G401.6 (cell line): ENCODE results near the gene ODAD2.
"Not testable (repeated sequence)": the region's sequence is repeated elsewhere in the genome, so short reads cannot be mapped to it uniquely, and the experiment has no call there.

Experiments
- FAIRE-seq: peaks from 2 replicates; lab custom pipeline; 2012; peaks lifted over from hg19 to GRCh38; lab: Jason Lieb, UNC

The ODAD2 gene

DNA sequence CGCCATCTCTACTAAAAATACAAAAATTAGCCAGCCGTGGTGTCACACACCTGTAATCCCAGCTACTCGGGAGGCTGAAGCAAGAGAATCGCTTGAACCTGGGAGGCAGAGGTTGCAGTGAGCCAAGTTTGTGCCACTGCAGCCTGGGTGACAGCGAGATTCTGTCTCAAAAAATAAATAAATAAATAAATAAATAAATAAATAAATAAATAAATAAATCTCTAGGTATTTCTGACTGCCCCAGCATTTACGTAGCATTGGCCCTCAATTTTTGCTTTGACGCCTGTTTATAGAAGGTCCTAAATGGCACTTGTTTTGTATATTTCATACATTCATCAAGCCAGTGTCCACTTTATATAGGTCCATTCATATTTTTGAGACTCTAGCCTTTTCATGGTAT is 28.9 kb downstream of the ODAD2 start:
- FAIRE-seq = not testable (repeated sequence)

GRCh38 chr10:27959093-27959715 is 39.7 kb downstream of the ODAD2 start:
- FAIRE-seq = no peak

DNA sequence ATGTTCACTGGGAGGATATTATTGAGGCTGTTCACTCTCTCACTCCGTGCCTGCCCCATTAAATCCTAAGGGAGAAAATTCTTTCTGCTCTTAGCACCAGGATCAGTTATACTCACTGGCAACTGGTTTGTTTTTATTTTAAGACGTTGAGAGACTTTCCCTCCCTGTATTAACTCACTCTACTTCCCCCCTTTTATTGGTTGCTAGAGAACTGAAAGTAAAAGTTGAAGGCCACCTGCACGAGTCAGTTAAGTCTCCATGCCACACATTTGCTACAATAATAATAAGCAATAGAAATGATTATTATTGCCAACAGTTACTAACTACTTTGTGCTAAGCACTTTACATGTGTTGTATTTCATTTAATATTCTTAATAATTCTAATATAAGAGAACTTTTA is 40.5 kb downstream of the ODAD2 start:
- FAIRE-seq = not testable (repeated sequence)

DNA sequence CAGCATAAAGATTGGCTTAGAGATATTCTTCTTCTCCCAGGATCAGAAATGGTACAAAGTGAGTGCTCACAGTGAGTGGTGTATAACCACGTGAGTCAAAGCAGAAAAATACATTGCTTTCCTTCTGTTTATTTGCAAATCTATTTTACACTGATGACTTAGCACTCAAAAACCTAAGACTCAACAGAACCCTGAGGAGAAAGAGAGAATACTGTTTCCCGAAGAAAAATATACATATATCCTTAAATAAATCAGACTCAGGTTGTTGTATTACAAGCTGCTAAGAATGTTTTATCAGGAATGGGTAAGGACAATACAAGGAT is 48.7 kb downstream of the ODAD2 start:
- FAIRE-seq = no peak

GRCh38 chr10:27949528-27950241 is 49.2 kb downstream of the ODAD2 start:
- no peak for FAIRE-seq

DNA sequence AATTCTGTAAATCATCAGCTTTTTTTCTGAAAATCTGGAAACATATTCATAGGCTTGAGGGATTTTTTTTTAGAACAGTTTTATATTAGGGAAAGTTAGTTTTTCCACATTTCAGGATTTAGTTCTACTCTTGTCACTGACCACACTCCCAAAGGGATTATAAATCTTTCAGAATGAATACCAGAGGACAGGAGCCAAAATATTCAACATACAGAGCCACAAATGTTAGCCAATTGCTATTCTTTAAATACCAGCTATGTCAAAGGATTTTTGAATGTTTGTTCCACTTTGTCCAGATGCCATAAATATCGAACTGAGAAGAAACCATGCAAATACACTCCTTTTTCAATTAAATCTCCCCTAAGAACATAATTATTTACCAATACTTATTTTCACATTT is 50.7 kb downstream of the ODAD2 start:
- no peak for FAIRE-seq

DNA sequence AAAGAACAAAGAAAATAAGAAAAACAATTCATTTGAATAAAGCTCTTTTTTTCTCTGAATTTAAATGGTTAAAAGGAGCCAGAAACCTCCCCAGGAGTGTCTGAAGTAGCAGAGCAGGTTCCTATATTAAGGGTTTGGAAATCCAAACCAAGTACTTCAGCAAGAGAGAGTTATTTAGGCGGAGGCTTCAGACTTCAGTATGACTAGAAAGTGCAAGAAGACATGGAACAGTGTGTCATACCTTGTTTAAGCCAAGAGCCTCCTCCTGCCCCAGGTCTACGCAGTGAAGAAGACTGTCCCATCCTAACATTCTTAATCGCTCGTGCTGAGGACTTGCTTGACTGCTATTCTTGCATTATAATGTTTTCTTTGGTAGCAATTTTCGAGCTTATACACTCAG is 51.3 kb downstream of the ODAD2 start:
- FAIRE-seq = no peak

GRCh38 chr10:27944005-27944404 is 54.9 kb downstream of the ODAD2 start:
- no peak for FAIRE-seq

GRCh38 chr10:27914888-27915287 is 84.0 kb downstream of the ODAD2 start:
- no peak for FAIRE-seq

GRCh38 chr10:27912231-27912630 is 86.6 kb downstream of the ODAD2 start:
- FAIRE-seq = no peak

- FAIRE-seq = no peak
Measured at GRCh38 chr10:27911539-27911938, 87.3 kb downstream of the ODAD2 start.

GRCh38 chr10:27911011-27911410 is 87.9 kb downstream of the ODAD2 start:
- FAIRE-seq = no peak

DNA sequence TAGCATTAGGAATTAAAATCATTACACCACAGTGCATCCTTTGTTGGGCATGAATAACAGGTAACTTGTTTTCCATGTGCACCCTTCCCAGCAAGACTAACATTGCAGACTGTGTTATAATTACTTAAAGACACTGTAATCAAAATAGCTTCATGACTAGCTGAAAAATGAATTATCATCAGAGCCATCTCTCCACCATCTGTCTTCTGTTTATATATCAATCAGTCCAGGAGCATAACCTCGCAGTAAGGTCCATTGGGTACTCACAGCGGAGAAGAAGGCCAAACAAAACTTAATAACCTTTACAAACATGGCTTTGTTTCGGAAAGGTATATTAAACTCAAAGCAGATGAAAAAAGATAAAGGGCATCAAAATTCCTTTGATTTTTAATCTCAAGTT is 90.6 kb downstream of the ODAD2 start:
- FAIRE-seq = no peak

GRCh38 chr10:27899485-27899884 is 99.4 kb downstream of the ODAD2 start:
- FAIRE-seq = not testable (repeated sequence)

DNA sequence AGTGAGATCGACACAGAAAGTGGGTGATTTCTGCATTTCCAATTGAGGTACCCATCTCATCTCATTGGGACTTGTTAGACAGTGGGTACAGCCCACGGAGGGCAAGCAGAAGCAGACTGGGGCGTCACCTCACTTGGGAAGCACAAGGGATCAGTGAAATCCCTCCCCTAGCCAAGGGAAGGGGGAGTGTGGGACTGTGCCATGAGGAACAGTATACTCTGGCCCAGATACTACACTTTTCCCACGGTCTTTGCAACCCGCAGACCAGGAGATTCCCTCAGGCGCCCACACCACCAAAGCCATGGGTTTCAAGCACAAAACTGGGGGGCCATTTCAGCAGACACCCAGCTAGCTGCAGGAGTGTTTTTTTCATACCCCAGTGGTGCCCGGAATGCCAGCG is 99.8 kb downstream of the ODAD2 start:
- FAIRE-seq = no peak

DNA sequence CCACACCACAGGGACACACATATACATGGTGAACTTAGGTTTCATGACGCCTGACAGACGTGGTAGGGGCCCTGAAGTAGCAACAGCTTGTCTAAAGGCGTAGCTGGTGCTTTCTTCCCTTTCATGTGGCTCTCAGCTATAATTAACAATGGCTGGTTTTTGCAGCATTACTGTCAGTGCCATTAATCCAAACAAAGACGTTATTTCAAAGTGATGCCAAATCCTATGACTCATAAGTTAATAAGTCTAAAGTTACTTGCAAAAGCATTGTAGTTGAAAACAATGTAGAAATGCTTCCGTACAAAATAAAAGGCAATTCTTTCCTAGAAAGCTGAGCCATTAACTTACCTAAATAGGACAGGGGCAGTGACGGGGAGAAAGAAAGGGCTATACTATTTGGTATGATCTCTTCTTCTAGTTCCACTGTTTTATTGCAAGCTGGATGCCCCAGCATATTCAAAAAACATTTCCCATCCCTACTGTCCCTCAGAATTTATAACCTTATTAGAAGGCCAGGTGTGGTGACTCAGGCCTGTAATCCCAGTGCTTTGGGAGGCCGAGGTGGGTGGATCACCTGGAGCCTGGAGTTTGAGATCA is 105.4 kb downstream of the ODAD2 start:
- no peak for FAIRE-seq

DNA sequence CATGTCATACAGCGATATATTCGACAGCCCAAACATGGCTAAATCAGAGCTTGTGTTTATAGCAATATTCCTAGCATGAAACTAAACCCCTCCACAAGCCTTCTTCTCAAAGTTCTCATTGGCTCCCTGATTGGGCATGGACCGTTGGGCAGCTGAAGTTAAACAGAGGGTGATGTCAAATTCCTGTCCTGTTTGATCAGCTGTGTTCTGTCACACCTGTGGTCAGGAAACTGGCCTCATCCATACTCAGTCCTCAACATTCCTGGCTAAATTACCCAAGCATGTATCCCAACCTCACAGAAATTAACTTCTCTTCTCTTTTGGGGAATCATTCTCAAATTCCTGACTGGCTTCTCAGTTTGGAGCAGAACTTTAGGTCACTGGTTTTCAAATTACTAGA is 107.9 kb downstream of the ODAD2 start:
- FAIRE-seq = no peak

- no peak for FAIRE-seq
Measured at GRCh38 chr10:27889518-27889917, 109.4 kb downstream of the ODAD2 start.

DNA sequence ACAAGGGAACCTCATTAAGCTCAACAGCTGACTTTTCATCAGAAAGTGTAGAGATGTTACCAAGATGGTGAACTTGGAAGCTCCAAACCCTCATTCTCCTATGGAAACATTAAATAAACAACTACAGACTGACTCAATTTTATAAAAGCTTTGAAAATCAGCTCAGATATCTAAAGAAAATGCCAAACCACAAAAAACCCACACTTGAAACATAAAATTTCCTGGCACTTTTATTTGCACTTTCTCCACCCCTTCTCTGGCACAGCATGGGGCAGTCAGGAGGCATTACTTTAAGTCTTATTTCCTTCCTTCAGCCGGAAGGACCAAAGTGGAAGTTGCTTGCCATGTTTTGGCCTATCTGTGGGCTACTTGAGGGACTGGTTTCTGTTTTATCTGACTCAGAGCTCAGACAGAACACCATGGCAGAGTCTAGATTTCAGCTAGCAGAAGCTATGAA is 114.7 kb downstream of the ODAD2 start:
- FAIRE-seq = no peak

- FAIRE-seq = no peak
Measured at GRCh38 chr10:27878281-27878680, 120.6 kb downstream of the ODAD2 start.

DNA sequence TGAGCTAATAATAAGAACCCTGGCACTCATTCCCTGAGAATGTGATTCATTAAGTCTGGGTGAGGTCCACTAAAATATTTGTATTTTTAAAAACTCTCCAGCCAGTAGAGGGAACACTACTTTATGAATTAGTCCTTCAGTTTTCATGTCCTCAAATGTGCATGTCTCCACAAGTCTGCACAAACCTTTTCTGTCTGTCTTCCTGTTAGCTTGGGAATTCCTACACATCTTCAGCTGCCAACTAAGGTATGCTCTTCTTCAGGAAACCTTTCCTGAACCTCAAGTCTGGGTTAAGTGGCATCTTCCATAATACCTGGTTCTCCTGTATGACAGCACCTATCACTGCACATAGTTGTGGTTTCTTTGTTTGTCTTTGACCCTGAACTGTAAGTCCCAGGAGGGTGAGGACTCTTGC is 133.7 kb downstream of the ODAD2 start:
- no peak for FAIRE-seq

- no peak for FAIRE-seq
Measured at GRCh38 chr10:27861781-27862180, 137.1 kb downstream of the ODAD2 start.

DNA sequence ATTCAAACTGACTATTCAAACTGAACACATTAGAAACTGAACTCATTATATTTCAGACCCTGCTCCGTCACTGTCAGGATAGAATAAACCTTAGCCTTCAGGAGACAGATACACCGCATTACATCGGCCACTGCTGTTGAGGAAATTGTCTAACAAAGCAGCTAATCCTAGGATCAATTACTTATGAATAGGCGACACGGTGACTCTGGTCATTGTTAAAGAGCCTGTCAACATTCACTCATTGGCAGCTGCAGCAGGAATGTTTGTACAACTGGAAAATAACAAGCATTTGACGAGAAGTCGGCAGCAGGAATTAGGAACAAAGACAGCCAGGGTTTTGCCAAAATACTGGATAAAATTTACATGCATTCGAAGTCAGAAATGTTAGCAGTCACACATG is 141.3 kb downstream of the ODAD2 start:
- FAIRE-seq = no peak

DNA sequence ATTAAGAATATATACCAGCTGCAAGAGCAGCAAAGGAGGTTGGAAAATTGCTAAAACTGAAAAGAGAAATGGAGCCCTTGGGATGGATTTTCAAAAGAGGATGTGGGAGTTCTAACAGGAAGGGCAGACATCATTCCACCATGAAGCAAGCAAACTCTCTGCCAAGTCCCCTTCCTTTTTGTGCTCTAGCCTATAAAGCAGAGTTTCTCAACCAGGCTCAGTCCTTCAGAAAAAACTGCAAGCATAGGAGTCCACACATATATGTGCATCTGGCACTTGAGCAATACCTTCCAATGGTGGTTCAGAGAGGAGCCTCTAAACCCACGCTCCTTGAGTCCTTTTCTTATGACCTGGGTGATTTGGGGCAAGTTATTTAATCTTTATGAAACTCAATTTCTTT is 154.7 kb downstream of the ODAD2 start:
- FAIRE-seq = no peak
